HEK293T (cell line): ENCODE data around the gene ANAPC5.

ENCODE experiments used
- BHLHE40 ChIP-seq: fragments of 450-650 bp; IDR thresholded peaks from 2 replicates; pipeline ENCODE4 v1.6.1; 2016; ENCODE audit warnings: mild to moderate bottlenecking, moderate library complexity, borderline replicate concordance
- CTBP1 ChIP-seq: fragments of 450-650 bp; IDR thresholded peaks from 2 replicates; pipeline ENCODE4 v1.6.1; 2016; ENCODE audit warnings: borderline replicate concordance
- ELF4 ChIP-seq: fragments of 450-650 bp; IDR thresholded peaks from 2 replicates; pipeline ENCODE4 v1.6.1; 2017; ENCODE audit warnings: antibody characterized with exemption
- FOXA1 ChIP-seq: fragments of 450-650 bp; IDR thresholded peaks from 2 replicates; pipeline ENCODE4 v1.6.1; 2016; ENCODE audit warnings: mild to moderate bottlenecking
- FOXK2 ChIP-seq: fragments of 450-650 bp; IDR thresholded peaks from 2 replicates; pipeline ENCODE4 v1.6.1; 2016; ENCODE audit warnings: mild to moderate bottlenecking
- FOXM1 ChIP-seq: fragments of 450-650 bp; IDR thresholded peaks from 2 replicates; pipeline ENCODE4 v1.6.1; 2017; ENCODE audit warnings: mild to moderate bottlenecking, borderline replicate concordance
- L3MBTL2 ChIP-seq: fragments of 450-650 bp; conservative IDR thresholded peaks from 2 replicates; pipeline ENCODE4 v1.6.1; 2016; ENCODE audit warnings: mild to moderate bottlenecking
- LEF1 ChIP-seq: fragments of 450-650 bp; IDR thresholded peaks from 2 replicates; pipeline ENCODE4 v1.6.1; 2017; ENCODE audit warnings: mild to moderate bottlenecking, borderline replicate concordance
- NFRKB ChIP-seq: fragments of 450-650 bp; IDR thresholded peaks from 2 replicates; pipeline ENCODE4 v1.6.1; 2016; ENCODE audit warnings: mild to moderate bottlenecking, moderate library complexity
- SP1 ChIP-seq: fragments of 450-650 bp; IDR thresholded peaks from 2 replicates; pipeline ENCODE4 v1.6.1; 2017
- SUZ12 ChIP-seq: fragments of 450-650 bp; IDR thresholded peaks from 2 replicates; pipeline ENCODE4 v1.6.1; 2016; ENCODE audit warnings: mild to moderate bottlenecking
- ZNF384 ChIP-seq: fragments of 450-650 bp; IDR thresholded peaks from 2 replicates; pipeline ENCODE4 v1.6.1; 2016
- TF ChIP-seq, protein P1 (sequence below): fragments of 450-650 bp; IDR thresholded peaks from 2 replicates; pipeline ENCODE4 v1.6.1; 2016

DNA sequence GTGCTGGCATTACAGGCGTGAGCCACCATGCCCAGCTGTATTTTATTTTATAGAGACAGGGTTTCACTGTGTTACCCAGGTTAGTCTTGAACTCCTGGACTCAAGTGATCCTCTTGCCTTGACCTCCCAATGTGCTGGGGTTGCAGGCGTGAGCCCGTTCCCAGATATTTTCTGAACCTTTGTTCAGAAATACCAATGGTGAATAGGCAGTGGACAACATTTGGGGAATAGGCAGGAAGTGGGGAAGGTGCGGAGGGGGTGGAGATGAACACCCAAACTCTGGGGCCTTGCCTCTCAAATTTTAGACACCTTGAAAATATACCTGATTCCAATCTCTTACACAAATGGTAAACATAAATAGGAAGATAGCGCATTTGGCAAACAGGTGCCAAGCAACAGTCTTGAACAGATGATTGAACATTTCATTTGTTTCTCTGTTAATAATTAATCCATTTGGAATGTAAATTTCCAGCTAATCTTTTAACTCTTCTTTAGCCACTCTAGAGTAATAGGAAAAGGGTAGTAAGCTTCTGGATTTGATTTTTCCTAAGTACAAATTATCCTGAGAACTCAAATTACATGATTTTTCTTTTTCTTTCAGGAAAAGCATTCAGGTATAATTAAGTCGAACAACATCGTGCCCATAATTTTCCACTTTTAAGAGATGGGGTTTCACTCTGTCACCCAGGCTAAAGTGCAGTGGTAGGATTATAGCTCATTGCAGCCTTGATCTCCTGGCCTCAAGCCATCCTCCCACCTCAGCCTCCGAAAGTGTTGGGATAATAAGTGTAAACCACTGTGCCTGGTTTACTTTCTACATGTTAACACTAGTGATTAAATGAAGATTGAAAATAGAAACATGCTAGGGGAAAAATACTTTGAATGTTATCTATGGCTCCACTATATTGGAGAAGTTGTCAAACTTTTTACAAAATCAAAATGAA is 24.8 kb upstream of the ANAPC5 start:
- TF ChIP-seq SP1: no peak
- no peak for TF ChIP-seq FOXK2
- TF ChIP-seq BHLHE40: no peak
- no peak for TF ChIP-seq FOXM1
- no peak for TF ChIP-seq LEF1
- TF ChIP-seq, protein P1, sequence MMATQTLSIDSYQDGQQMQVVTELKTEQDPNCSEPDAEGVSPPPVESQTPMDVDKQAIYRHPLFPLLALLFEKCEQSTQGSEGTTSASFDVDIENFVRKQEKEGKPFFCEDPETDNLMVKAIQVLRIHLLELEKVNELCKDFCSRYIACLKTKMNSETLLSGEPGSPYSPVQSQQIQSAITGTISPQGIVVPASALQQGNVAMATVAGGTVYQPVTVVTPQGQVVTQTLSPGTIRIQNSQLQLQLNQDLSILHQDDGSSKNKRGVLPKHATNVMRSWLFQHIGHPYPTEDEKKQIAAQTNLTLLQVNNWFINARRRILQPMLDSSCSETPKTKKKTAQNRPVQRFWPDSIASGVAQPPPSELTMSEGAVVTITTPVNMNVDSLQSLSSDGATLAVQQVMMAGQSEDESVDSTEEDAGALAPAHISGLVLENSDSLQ: no peak
- no peak for TF ChIP-seq NFRKB
- TF ChIP-seq FOXA1: no peak
- TF ChIP-seq ELF4: no peak
- no peak for TF ChIP-seq L3MBTL2
- TF ChIP-seq CTBP1: no peak
- no peak for TF ChIP-seq ZNF384
- no peak for TF ChIP-seq SUZ12
